ENCODE measurements around the gene SNX33. TPM values are rescaled to one million over a fixed set of nuclear protein-coding genes. Genes with fewer than 3 reads are reported as not detected.

Gene SNX33
- total and polyA plus RNA-seq, 2 of the 13 experiments (the other 11 are each of a cell fraction or from before 2014, with no cell fraction given) = 11.0 to 11.6 TPM

GRCh38 chr15:75647370-75648155 lies at the start of gene SNX33 (continued):
- peak; percentile 50; the same call in 1 of the 2 replicates for TF ChIP-seq ZBTB7A (CRISPR knock-in tag; IDR thresholded peaks at IDR 0.05)
- TF ChIP-seq TRIM22 (IDR thresholded peaks at IDR 0.05) = no peak
- TF ChIP-seq ZHX1 (CRISPR knock-in tag; IDR thresholded peaks at IDR 0.05; ENCODE audit: low read depth) = 0 out of 2 replicates have a peak, but pooled peaks have one; percentile 12
- no peak for TF ChIP-seq THAP7 (CRISPR knock-in tag; IDR thresholded peaks at IDR 0.05)
- TF ChIP-seq ZNF761 (CRISPR knock-in tag; conservative IDR thresholded peaks at IDR 0.05) = no peak
- no peak for TF ChIP-seq ZMAT5 (CRISPR knock-in tag; IDR thresholded peaks at IDR 0.05; ENCODE audit: borderline replicate concordance, low read depth)
- TF ChIP-seq ZBTB42 (CRISPR knock-in tag; IDR thresholded peaks at IDR 0.05) = 0 out of 2 replicates have a peak, but pooled peaks have one; percentile 21
- TF ChIP-seq E2F1 (CRISPR knock-in tag; IDR thresholded peaks at IDR 0.05) = no peak
- TF ChIP-seq TBP (CRISPR knock-in tag; IDR thresholded peaks at IDR 0.05) = no peak
- TF ChIP-seq ZNF296 (CRISPR knock-in tag; conservative IDR thresholded peaks at IDR 0.05) = no peak; the same call in 1 of the 2 replicates
- TF ChIP-seq ZFAT (CRISPR knock-in tag; conservative IDR thresholded peaks at IDR 0.05) = no peak
- no peak for TF ChIP-seq MTF1 (CRISPR knock-in tag; IDR thresholded peaks at IDR 0.05)
- no peak for TF ChIP-seq ZKSCAN1 (IDR thresholded peaks at IDR 0.05; ENCODE audit: low read length)
- peak; percentile 17; the same call in 1 of the 2 replicates for TF ChIP-seq ZNF891 (CRISPR knock-in tag; IDR thresholded peaks at IDR 0.05)
- TF ChIP-seq REST (IDR thresholded peaks at IDR 0.05; ENCODE audit: borderline replicate concordance in 1 of 2, low read depth in 1 of 2, low read length in 2 of 2) = no peak
- no peak for TF ChIP-seq ZNF740 (CRISPR knock-in tag; IDR thresholded peaks at IDR 0.05)
- peak; percentile 51; the same call in 1 of the 2 replicates for TF ChIP-seq KLF12 (CRISPR knock-in tag; IDR thresholded peaks at IDR 0.05; ENCODE audit: borderline replicate concordance)
- no peak; the same call in 1 of the 2 replicates for TF ChIP-seq CBX5 (CRISPR knock-in tag; IDR thresholded peaks at IDR 0.05; ENCODE audit: borderline replicate concordance)
